GM21825 (cell line): ENCODE results near the gene FBXL13.
"Not testable (repeated sequence)": the region's sequence is repeated elsewhere in the genome, so short reads cannot be mapped to it uniquely, and the experiment has no call there.

Experiments
- ATAC-seq: cut with Tn5 transposase; IDR thresholded peaks from one replicate; pipeline ENCODE4 v1.9.1; 2021; ENCODE audit warnings: mild to moderate bottlenecking, moderate library complexity; ENCODE audit not compliant: unreplicated experiment

Gene FBXL13

GRCh38 chr7:102902052-102902451 is 172.5 kb downstream of the FBXL13 start:
- not testable (repeated sequence) for ATAC-seq

- no peak for ATAC-seq
These were observed 176.1 kb downstream of the FBXL13 start for GRCh38 chr7:102898532-102898859.

GRCh38 chr7:102897856-102898531 is 176.6 kb downstream of the FBXL13 start:
- no peak for ATAC-seq

GRCh38 chr7:102897211-102897631 is 177.4 kb downstream of the FBXL13 start:
- ATAC-seq, result no peak

GRCh38 chr7:102896585-102896984 is 178.0 kb downstream of the FBXL13 start:
- ATAC-seq, result no peak

GRCh38 chr7:102895602-102896001 is 179.0 kb downstream of the FBXL13 start:
- ATAC-seq, result no peak

- no peak for ATAC-seq
These were observed 181.8 kb downstream of the FBXL13 start for GRCh38 chr7:102892631-102893278.

GRCh38 chr7:102891693-102892261 is 182.8 kb downstream of the FBXL13 start:
- no peak for ATAC-seq

GRCh38 chr7:102890971-102891692 is 183.5 kb downstream of the FBXL13 start:
- ATAC-seq, result no peak

- no peak for ATAC-seq
These were observed 184.2 kb downstream of the FBXL13 start for GRCh38 chr7:102890292-102890970.

- no peak for ATAC-seq
These were observed 184.7 kb downstream of the FBXL13 start for GRCh38 chr7:102889851-102890250.

- ATAC-seq, result no peak
These were observed 185.9 kb downstream of the FBXL13 start for GRCh38 chr7:102888561-102889233.

GRCh38 chr7:102883098-102883860 is 191.3 kb downstream of the FBXL13 start:
- ATAC-seq, result no peak

- no peak for ATAC-seq
These were observed 198.8 kb downstream of the FBXL13 start for GRCh38 chr7:102875700-102876295.

GRCh38 chr7:102874966-102875365 is 199.6 kb downstream of the FBXL13 start:
- no peak for ATAC-seq

- peak; percentile 98 for ATAC-seq
These were observed 200.3 kb downstream of the FBXL13 start for GRCh38 chr7:102874166-102874829.

- peak; percentile 31 for ATAC-seq
These were observed 201.0 kb downstream of the FBXL13 start for GRCh38 chr7:102873470-102874165.

GRCh38 chr7:102872460-102872859 is 202.1 kb downstream of the FBXL13 start:
- no peak for ATAC-seq
